ENCODE results near the gene REEP1.
"Not testable (repeated sequence)": the region's sequence is repeated elsewhere in the genome, so short reads cannot be mapped to it uniquely, and the experiment has no call there.

REEP1 gene

GRCh38 chr2:86224645-86225355, 112.6 kb downstream of the REEP1 start:
- no peak for DNase-seq (ENCODE audit: low spot score)

GRCh38 chr2:86223927-86224560, 113.4 kb downstream of the REEP1 start:
- no peak for DNase-seq (ENCODE audit: low spot score)

GRCh38 chr2:86223140-86223926, 114.1 kb downstream of the REEP1 start:
- peak; percentile 83 for DNase-seq (ENCODE audit: low spot score)

- DNase-seq (ENCODE audit: low spot score) = no peak
Observed at GRCh38 chr2:86221066-86221684, 116.3 kb downstream of the REEP1 start.

GRCh38 chr2:86219896-86220295, 117.5 kb downstream of the REEP1 start:
- DNase-seq (ENCODE audit: low spot score) = no peak

GRCh38 chr2:86218124-86218523, 119.3 kb downstream of the REEP1 start:
- DNase-seq (ENCODE audit: low spot score) = no peak

GRCh38 chr2:86216575-86217555, 120.6 kb downstream of the REEP1 start:
- DNase-seq (ENCODE audit: low spot score) = no peak

- DNase-seq (ENCODE audit: low spot score) = no peak
Observed at GRCh38 chr2:86214503-86214832, 123.0 kb downstream of the REEP1 start.

GRCh38 chr2:86213699-86214502, 123.5 kb downstream of the REEP1 start:
- DNase-seq (ENCODE audit: low spot score) = no peak

- DNase-seq (ENCODE audit: low spot score) = no peak
Observed at GRCh38 chr2:86213056-86213455, 124.4 kb downstream of the REEP1 start.

GRCh38 chr2:86211796-86212188, 125.6 kb downstream of the REEP1 start:
- no peak for DNase-seq (ENCODE audit: low spot score)

- no peak for DNase-seq (ENCODE audit: low spot score)
Observed at GRCh38 chr2:86211033-86211795, 126.2 kb downstream of the REEP1 start.

GRCh38 chr2:86204458-86204857, 133.0 kb downstream of the REEP1 start:
- DNase-seq (ENCODE audit: low spot score) = no peak

GRCh38 chr2:86203614-86204013, 133.8 kb downstream of the REEP1 start:
- no peak for DNase-seq (ENCODE audit: low spot score)

- DNase-seq (ENCODE audit: low spot score) = no peak
Observed at GRCh38 chr2:86202702-86203101, 134.7 kb downstream of the REEP1 start.

- no peak for DNase-seq (ENCODE audit: low spot score)
Observed at GRCh38 chr2:86202336-86202692, 135.1 kb downstream of the REEP1 start.

GRCh38 chr2:86201671-86202335, 135.6 kb downstream of the REEP1 start:
- no peak for DNase-seq (ENCODE audit: low spot score)

- DNase-seq (ENCODE audit: low spot score) = not testable (repeated sequence)
Observed at GRCh38 chr2:86200564-86200963, 136.9 kb downstream of the REEP1 start.

GRCh38 chr2:86199834-86200177, 137.6 kb downstream of the REEP1 start:
- no peak for DNase-seq (ENCODE audit: low spot score)

Data from left forelimb (tissue), 1 donor.